Smooth muscle cell (in vitro differentiated cells): ENCODE data around the gene KCNS3. TPM values are rescaled to one million over a fixed set of nuclear protein-coding genes. Genes with fewer than 3 reads are reported as not detected.

Source experiments
- DNase-seq: peaks from one replicate; lab custom pipeline; 2025; ENCODE audit not compliant: unreplicated experiment; lab: John Stamatoyannopoulos, UW
- H2AFZ ChIP-seq: fragments of 200-600 bp; sonication (generic); 2 replicates; pipeline ENCODE4 v1.6.0; 2016; ENCODE audit warnings: antibody characterized with exemption, low read depth, mild to moderate bottlenecking
- H3F3A ChIP-seq: fragments of 200-600 bp; sonication (generic); 2 replicates; pipeline ENCODE4 v1.6.0; 2017; ENCODE audit warnings: antibody characterized with exemption, low read depth
- H3K27ac ChIP-seq: fragments of 200-600 bp; sonication (generic); 2 replicates; pipeline ENCODE4 v1.5.1; 2016; ENCODE audit warnings: low read depth, mild to moderate bottlenecking
- H3K27me3 ChIP-seq: fragments of 200-600 bp; sonication (generic); 2 replicates; pipeline ENCODE4 v1.6.1; 2016; ENCODE audit warnings: low read depth, mild to moderate bottlenecking
- H3K36me3 ChIP-seq: fragments of 200-600 bp; sonication (generic); 2 replicates; pipeline ENCODE4 v1.5.1; 2016; ENCODE audit warnings: low read depth
- H3K4me1 ChIP-seq: fragments of 200-600 bp; sonication (generic); 2 replicates; pipeline ENCODE4 v1.5.1; 2016; ENCODE audit warnings: low read depth
- H3K4me2 ChIP-seq: fragments of 200-600 bp; sonication (generic); 2 replicates; pipeline ENCODE4 v1.6.0; 2016; ENCODE audit warnings: mild to moderate bottlenecking
- H3K4me3 ChIP-seq: fragments of 200-600 bp; sonication (generic); 2 replicates; pipeline ENCODE4 v1.5.1; 2016; ENCODE audit warnings: mild to moderate bottlenecking
- H3K79me2 ChIP-seq: fragments of 200-600 bp; sonication (generic); 2 replicates; pipeline ENCODE4 v1.6.0; 2016; ENCODE audit warnings: low read depth, mild to moderate bottlenecking
- H3K9ac ChIP-seq: fragments of 200-600 bp; sonication (generic); 2 replicates; pipeline ENCODE4 v1.6.0; 2016; ENCODE audit warnings: low read depth
- H3K9me3 ChIP-seq: fragments of 200-600 bp; sonication (generic); replicated peaks from 2 replicates; pipeline ENCODE4 v1.5.1; 2016; ENCODE audit warnings: low read depth
- H4K20me1 ChIP-seq: fragments of 200-600 bp; sonication (generic); 2 replicates; pipeline ENCODE4 v1.6.0; 2016; ENCODE audit warnings: low read depth
- WGBS: methylation state at CpG from one replicate; pipeline ENCODE4 v1.1.7; 2016; ENCODE audit warnings: low lambda C conversion rate; 5-methylcytosine and 5-hydroxymethylcytosine counted together
- polyA plus RNA-seq: library from polyadenylated mRNA; unstranded; fragments of >200 nt; fragmentation: Nextera tagmentation; extraction: Ambion mirVana; gene quantifications from 2 replicates; pipeline ENCODE4 v1.2.1, GENCODE V29; 2016
- total RNA-seq: library from RNA; depleted of rRNA; stranded (reverse); fragments of >200 nt; gene quantifications from 2 replicates; pipeline ENCODE4 v1.2.3, GENCODE V29; 2014
- TF ChIP-seq, protein P1 (sequence below): fragments of 200-600 bp; sonication (generic); IDR thresholded peaks from 2 replicates; pipeline ENCODE4 v1.5.1; 2017; ENCODE audit warnings: borderline replicate concordance, mild to moderate bottlenecking, antibody characterized with exemption; ENCODE audit not compliant: insufficient read depth, poor library complexity, severe bottlenecking

Gene KCNS3
- total and polyA plus RNA-seq, 2 experiments from 2014 or later: 31.0 to 48.2 TPM

DNA sequence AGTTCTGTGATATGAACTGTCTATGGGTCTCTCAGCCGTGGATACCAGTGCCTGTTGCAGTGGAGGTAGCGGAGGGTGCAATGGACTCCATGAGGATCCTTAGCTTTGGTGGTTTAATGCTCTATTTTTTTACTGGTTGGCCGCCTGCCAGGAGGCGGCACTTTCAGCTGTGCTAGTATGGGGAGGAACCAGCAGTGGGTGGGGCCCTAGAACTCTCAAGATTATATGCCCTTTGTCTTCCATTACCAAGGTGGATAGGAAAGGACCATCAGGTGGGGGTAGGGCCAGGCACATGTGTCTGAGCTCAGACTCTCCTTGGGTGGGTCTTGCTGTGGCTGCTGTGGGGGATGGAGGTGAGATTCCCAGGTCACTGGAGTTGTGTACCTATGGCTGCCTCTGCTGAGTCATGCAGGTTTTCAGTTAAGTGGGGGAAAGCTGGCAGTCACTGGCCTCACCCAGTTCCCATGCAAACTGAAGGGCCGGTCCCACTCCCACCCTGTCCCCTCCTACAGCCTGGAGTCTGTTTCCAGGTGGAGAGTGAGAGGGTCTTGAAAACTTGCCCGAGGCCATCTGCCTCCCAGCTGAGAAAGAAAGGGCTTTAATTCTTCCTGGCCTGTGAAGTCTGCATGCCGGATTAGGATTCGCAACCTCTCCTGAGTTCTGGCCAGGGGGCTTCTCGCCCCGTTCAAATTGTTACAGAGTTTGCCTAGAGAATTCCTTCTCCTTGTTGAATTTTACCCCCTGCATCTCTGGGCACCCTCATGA, 14.5 kb downstream of the KCNS3 start:
- Histone ChIP-seq H3K4me2 (peak overlapping the region; percentile 76), H3F3A (peaks cover 6% of the 10 kb centered on the region), H3K27me3 (no peaks in the 10 kb centered on the region), H3K4me3 (no peak overlapping the region), H3K9ac (peak overlapping the region; percentile 40), H3K79me2 (peaks cover 37% of the 10 kb centered on the region), H3K36me3 (no peaks in the 10 kb centered on the region), H4K20me1 (no peaks in the 10 kb centered on the region), H2AFZ (no peak overlapping the region), H3K27ac (peak overlapping the region; percentile 89), H3K9me3 (no peaks in the 10 kb centered on the region), H3K4me1 (peaks cover 11% of the 10 kb centered on the region)
- DNase-seq: no peak
- TF ChIP-seq, protein P1, sequence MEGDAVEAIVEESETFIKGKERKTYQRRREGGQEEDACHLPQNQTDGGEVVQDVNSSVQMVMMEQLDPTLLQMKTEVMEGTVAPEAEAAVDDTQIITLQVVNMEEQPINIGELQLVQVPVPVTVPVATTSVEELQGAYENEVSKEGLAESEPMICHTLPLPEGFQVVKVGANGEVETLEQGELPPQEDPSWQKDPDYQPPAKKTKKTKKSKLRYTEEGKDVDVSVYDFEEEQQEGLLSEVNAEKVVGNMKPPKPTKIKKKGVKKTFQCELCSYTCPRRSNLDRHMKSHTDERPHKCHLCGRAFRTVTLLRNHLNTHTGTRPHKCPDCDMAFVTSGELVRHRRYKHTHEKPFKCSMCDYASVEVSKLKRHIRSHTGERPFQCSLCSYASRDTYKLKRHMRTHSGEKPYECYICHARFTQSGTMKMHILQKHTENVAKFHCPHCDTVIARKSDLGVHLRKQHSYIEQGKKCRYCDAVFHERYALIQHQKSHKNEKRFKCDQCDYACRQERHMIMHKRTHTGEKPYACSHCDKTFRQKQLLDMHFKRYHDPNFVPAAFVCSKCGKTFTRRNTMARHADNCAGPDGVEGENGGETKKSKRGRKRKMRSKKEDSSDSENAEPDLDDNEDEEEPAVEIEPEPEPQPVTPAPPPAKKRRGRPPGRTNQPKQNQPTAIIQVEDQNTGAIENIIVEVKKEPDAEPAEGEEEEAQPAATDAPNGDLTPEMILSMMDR: no peak
- 82% methylated on average over 10 of the region's 10 CpGs for whole genome bisulfite sequencing

DNA sequence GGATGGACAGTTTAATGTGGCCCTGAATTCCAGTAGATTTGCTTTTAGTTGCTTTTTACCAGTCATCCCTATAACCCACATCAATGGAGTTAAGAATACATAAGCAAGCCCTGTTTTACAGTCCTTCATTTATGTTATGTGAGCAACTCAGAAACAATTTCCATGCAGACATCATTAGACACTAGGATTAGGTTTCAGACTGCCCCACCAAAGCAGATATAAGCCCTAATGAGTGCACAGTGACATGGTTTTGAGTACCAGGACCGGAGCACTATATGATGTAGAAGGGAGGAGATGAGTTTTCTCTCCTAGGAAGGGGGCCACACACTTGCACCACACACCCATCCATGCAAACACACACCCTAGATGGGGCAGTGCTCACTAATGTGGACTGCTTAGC, 15.5 kb downstream of the KCNS3 start:
- H3F3A ChIP-seq: peaks cover 6% of the 10 kb centered on the region
- H3K36me3 ChIP-seq: no peaks in the 10 kb centered on the region
- 0% methylated on average over 1 of the region's 1 CpG for WGBS
- peaks cover 11% of the 10 kb centered on the region for H3K4me1 ChIP-seq
- peak overlapping the region; percentile 89 for H3K27ac ChIP-seq
- TF ChIP-seq, protein P1: no peak
- DNase-seq: no peak
- H4K20me1 ChIP-seq: no peaks in the 10 kb centered on the region
- H3K27me3 ChIP-seq: no peaks in the 10 kb centered on the region
- H2AFZ ChIP-seq: no peak overlapping the region
- peaks cover 37% of the 10 kb centered on the region for H3K79me2 ChIP-seq
- peak overlapping the region; percentile 42 for H3K9ac ChIP-seq
- no peaks in the 10 kb centered on the region for H3K9me3 ChIP-seq
- peak overlapping the region; percentile 17 for H3K4me2 ChIP-seq
- H3K4me3 ChIP-seq: no peak overlapping the region

DNA sequence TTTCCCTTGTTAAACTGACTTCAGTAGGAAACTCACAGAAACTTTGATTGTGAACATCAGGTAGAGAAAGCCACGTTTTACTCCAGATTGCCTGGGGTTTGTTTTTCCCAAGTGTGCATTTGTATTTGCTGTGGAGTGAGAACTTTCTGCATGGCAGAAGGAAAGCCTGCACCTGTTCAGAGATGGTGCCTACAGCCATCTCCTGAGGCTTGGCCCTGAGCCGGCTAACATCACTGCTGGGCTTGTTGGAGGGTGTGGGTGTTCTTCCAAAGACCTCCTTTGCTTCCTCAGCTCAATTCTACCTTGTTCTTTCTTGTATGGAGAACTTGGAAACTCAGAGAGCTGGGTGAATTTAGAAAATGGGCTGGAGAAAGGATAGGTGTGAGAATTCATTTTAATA, 16.1 kb downstream of the KCNS3 start:
- WGBS: 76% methylated on average over 2 of the region's 2 CpGs
- Histone ChIP-seq H3F3A (peaks cover 6% of the 10 kb centered on the region), H3K79me2 (peaks cover 36% of the 10 kb centered on the region), H3K9me3 (no peaks in the 10 kb centered on the region), H3K4me3 (no peak overlapping the region), H3K4me1 (peaks cover 11% of the 10 kb centered on the region), H2AFZ (no peak overlapping the region), H3K36me3 (no peaks in the 10 kb centered on the region), H3K4me2 (peak overlapping the region; percentile 17), H3K27ac (peak overlapping the region; percentile 89), H3K9ac (peak overlapping the region; percentile 42), H4K20me1 (no peaks in the 10 kb centered on the region), H3K27me3 (no peaks in the 10 kb centered on the region)
- DNase-seq: no peak
- TF ChIP-seq, protein P1: no peak

DNA sequence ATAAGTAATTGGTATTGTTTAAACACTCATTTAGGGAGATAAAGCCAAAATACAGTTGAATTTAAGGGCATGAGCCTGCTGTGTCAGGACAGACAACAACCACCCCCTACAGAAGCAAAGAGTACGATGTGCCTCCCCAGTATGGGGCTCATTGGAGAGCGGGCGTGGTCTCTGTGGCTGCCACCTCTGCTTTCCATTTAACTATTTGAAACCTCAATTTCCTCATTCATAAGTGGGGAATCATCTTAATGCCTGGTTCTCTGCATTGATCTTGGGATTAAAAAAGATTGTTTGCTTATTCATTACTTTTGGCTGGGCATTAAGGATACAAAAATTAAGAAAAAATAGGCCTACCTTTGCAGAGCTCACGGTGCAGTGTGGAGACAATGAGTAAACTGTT, 21.4 kb downstream of the KCNS3 start:
- TF ChIP-seq, protein P1: no peak

More for the DNA sequence above, 21.4 kb downstream of the KCNS3 start:
- DNase-seq: no peak
- Histone ChIP-seq H3K36me3 (no peaks in the 10 kb centered on the region), H3K4me3 (no peak overlapping the region), H3K79me2 (peaks cover 17% of the 10 kb centered on the region), H3K4me1 (no peaks in the 10 kb centered on the region), H3K4me2 (no peak overlapping the region), H3K9ac (no peak overlapping the region), H3K27me3 (no peaks in the 10 kb centered on the region), H3F3A (no peaks in the 10 kb centered on the region), H4K20me1 (no peaks in the 10 kb centered on the region), H2AFZ (no peak overlapping the region), H3K27ac (no peak overlapping the region), H3K9me3 (no peaks in the 10 kb centered on the region)
- WGBS: 86% methylated on average over 4 of the region's 4 CpGs
